ENCODE data around the gene UBE2V1. TPM values are rescaled to one million over a fixed set of nuclear protein-coding genes. Genes with fewer than 3 reads are reported as not detected.

The UBE2V1 gene
- total and polyA plus RNA-seq, 2 of the 13 experiments (the other 11 are each of a cell fraction or from before 2014, with no cell fraction given) = 81.3 to 132 TPM

- peak; percentile 28 for TF ChIP-seq ZNF18 (CRISPR knock-in tag; IDR thresholded peaks at IDR 0.05; ENCODE audit: insufficient replicate concordance)
- TF ChIP-seq ZNF558 (CRISPR knock-in tag; IDR thresholded peaks at IDR 0.05; ENCODE audit: borderline replicate concordance) = no peak
- no peak for TF ChIP-seq ZNF180 (CRISPR knock-in tag; IDR thresholded peaks at IDR 0.05; ENCODE audit: borderline replicate concordance, low read depth)
- peak; percentile 89; the same call in 1 of the 2 replicates for TF ChIP-seq ZNF768 (CRISPR knock-in tag; IDR thresholded peaks at IDR 0.05)
- no peak for TF ChIP-seq SIN3A (IDR thresholded peaks at IDR 0.05; ENCODE audit: borderline replicate concordance, low read depth, low read length)
- TF ChIP-seq GRHL1 (CRISPR knock-in tag; conservative IDR thresholded peaks at IDR 0.05) = no peak
- TF ChIP-seq EHMT2 (IDR thresholded peaks at IDR 0.05; ENCODE audit: borderline replicate concordance, low read depth, low read length) = no peak
- no peak for TF ChIP-seq NPAS2 (CRISPR knock-in tag; IDR thresholded peaks at IDR 0.05; ENCODE audit: borderline replicate concordance)
- TF ChIP-seq CREM (IDR thresholded peaks at IDR 0.05) = no peak
- 0 out of 2 replicates have a peak, but pooled peaks have one; percentile 18 for TF ChIP-seq CREM (CRISPR knock-in tag; IDR thresholded peaks at IDR 0.05)
- TF ChIP-seq ARID4A (CRISPR knock-in tag; IDR thresholded peaks at IDR 0.05; ENCODE audit: borderline replicate concordance) = 0 out of 2 replicates have a peak, but pooled peaks have one; percentile 16
- 0 out of 2 replicates have a peak, but pooled peaks have one; percentile 19 for TF ChIP-seq BORCS8-MEF2B (CRISPR knock-in tag; IDR thresholded peaks at IDR 0.05)
- no peak for TF ChIP-seq ZNF143 (CRISPR knock-in tag; IDR thresholded peaks at IDR 0.05)
- TF ChIP-seq ZNF501 (CRISPR knock-in tag; IDR thresholded peaks at IDR 0.05) = 0 out of 2 replicates have a peak, but pooled peaks have one; percentile 0
- TF ChIP-seq HMG20A (CRISPR knock-in tag; IDR thresholded peaks at IDR 0.05; ENCODE audit: borderline replicate concordance) = no peak
- no peak for TF ChIP-seq ATRX (CRISPR knock-in tag; IDR thresholded peaks at IDR 0.05; ENCODE audit: borderline replicate concordance)
- no peak for TF ChIP-seq PITX1 (CRISPR knock-in tag; IDR thresholded peaks at IDR 0.05)
- no peak for TF ChIP-seq ZEB1 (IDR thresholded peaks at IDR 0.05; ENCODE audit: insufficient replicate concordance, low read depth)
- TF ChIP-seq ZNF580 (CRISPR knock-in tag; IDR thresholded peaks at IDR 0.05; ENCODE audit: borderline replicate concordance, low read depth) = no peak
- TF ChIP-seq EED (CRISPR knock-in tag; IDR thresholded peaks at IDR 0.05) = 0 out of 2 replicates have a peak, but pooled peaks have one; percentile 42
Observed at GRCh38 chr20:50151034-50151743, 38.2 kb upstream of the UBE2V1 start (continued).
